ENCODE data around the gene DISC1. TPM values are rescaled to one million over a fixed set of nuclear protein-coding genes. Genes with fewer than 3 reads are reported as not detected.

Gene DISC1
- total and polyA plus RNA-seq, 2 of the 13 experiments (the other 11 are each of a cell fraction or from before 2014, with no cell fraction given), result 4.2 to 4.6 TPM

DNA sequence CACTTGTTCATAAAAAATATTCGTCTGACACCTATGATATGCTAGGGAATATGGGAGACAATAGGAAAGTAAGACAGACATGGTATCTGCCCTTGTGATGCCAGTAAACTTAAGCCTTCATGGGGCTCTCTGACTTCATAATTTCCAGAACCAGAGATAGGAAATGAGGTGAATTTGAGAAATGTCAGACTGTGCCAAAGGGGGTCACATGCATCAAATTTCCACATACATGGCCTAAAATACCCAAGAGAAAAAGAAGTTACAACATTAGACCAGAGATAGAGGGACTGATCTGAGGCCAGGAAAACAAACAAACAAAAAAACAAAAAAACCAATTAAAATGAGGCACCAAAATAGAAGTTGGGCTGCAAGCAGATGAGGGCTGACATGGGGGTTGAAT, 75.7 kb downstream of the DISC1 start:
- TF ChIP-seq MTF1 (CRISPR knock-in tag; IDR thresholded peaks at IDR 0.05) (no peak), FOSL2 (CRISPR knock-in tag; IDR thresholded peaks at IDR 0.05) (no peak), THYN1 (CRISPR knock-in tag; IDR thresholded peaks at IDR 0.05; ENCODE audit: borderline replicate concordance, low read depth) (no peak), ETV6 (CRISPR knock-in tag; conservative IDR thresholded peaks at IDR 0.05) (no peak), KLF6 (CRISPR knock-in tag; IDR thresholded peaks at IDR 0.05) (no peak), USF2 (IDR thresholded peaks at IDR 0.05; ENCODE audit: low read depth, low read length) (no peak), USF2 (CRISPR knock-in tag; IDR thresholded peaks at IDR 0.05; ENCODE audit: borderline replicate concordance) (no peak), ZHX1 (CRISPR knock-in tag; IDR thresholded peaks at IDR 0.05; ENCODE audit: low read depth) (no peak), MIER2 (CRISPR knock-in tag; IDR thresholded peaks at IDR 0.05) (no peak), ZNF557 (CRISPR knock-in tag; IDR thresholded peaks at IDR 0.05) (no peak), ZSCAN21 (CRISPR knock-in tag; IDR thresholded peaks at IDR 0.05; ENCODE audit: borderline replicate concordance) (no peak), ZNF317 (CRISPR knock-in tag; IDR thresholded peaks at IDR 0.05) (no peak), ZNF333 (CRISPR knock-in tag; IDR thresholded peaks at IDR 0.05; ENCODE audit: borderline replicate concordance) (no peak), PLRG1 (conservative IDR thresholded peaks at IDR 0.05) (no peak), ZNF34 (CRISPR knock-in tag; IDR thresholded peaks at IDR 0.05; ENCODE audit: borderline replicate concordance) (no peak), ZNF563 (CRISPR knock-in tag; IDR thresholded peaks at IDR 0.05) (no peak), ZNF354B (CRISPR knock-in tag; IDR thresholded peaks at IDR 0.05) (no peak), POLR2AphosphoS5 (IDR thresholded peaks at IDR 0.05; ENCODE audit: low read depth, low read length) (no peak), ZNF747 (CRISPR knock-in tag; IDR thresholded peaks at IDR 0.05; ENCODE audit: borderline replicate concordance) (no peak), ZNF264 (CRISPR knock-in tag; IDR thresholded peaks at IDR 0.05) (no peak)
- TF ChIP-seq, protein P1, sequence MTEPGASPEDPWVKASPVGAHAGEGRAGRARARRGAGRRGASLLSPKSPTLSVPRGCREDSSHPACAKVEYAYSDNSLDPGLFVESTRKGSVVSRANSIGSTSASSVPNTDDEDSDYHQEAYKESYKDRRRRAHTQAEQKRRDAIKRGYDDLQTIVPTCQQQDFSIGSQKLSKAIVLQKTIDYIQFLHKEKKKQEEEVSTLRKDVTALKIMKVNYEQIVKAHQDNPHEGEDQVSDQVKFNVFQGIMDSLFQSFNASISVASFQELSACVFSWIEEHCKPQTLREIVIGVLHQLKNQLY (CRISPR knock-in tag; IDR thresholded peaks at IDR 0.05), result no peak
- Histone ChIP-seq H3K27me3 (ENCODE audit: control insufficient read depth in 1 of 2, insufficient read depth in 2 of 2, low read length in 2 of 2) (no peaks in the 10 kb centered on the region), H3K36me3 (replicated peaks in 1 of 2; ENCODE audit: control insufficient read depth in 1 of 2, insufficient read depth in 2 of 2, low read length in 2 of 2) (no peaks in the 10 kb centered on the region; a peak in 1 of 5 replicates), H3K4me1 (ENCODE audit: insufficient read depth, low read length) (no peaks in the 10 kb centered on the region), H3K79me2 (ENCODE audit: insufficient read depth, low read length) (no peaks in the 10 kb centered on the region), H3K9ac (ENCODE audit: insufficient read depth, low read depth, low read length) (no peak overlapping the region), H4K20me1 (ENCODE audit: insufficient read depth, low read length) (no peaks in the 10 kb centered on the region), H3K4me2 (ENCODE audit: low read depth, low read length) (no peak overlapping the region), H3K4me3 (replicated peaks in 1 of 3; ENCODE audit: insufficient read depth in 1 of 3, low read depth in 2 of 3, low read length in 3 of 3) (no peak overlapping the region), H3K9me3 (ENCODE audit: low read length) (no peaks in the 10 kb centered on the region), H3K27ac (ENCODE audit: extremely low read length, insufficient read depth, low read length) (no peak overlapping the region), H2AFZ (ENCODE audit: low read length) (no peak overlapping the region)
- BruUV-seq (replicated peaks), result no TSS peak
- CTCF ChIA-PET (ENCODE audit: low intra/inter-chr PET ratio, low total read pairs), result no interaction called here
- 95% methylated on average over 1 of the region's 1 CpG for WGBS (ENCODE audit: low lambda C conversion rate)
- intact Hi-C loops (cut with micrococcal nuclease; ENCODE audit: unreplicated experiment), result no loop called here
- ATAC-seq (no peak), FAIRE-seq (no peak), DNase-seq (ENCODE audit: low spot score) (no peak)
- POLR2A ChIA-PET, result no interaction called here
- in situ Hi-C loops (cut with HindIII; ENCODE audit: extremely low pct_ligation_motif_present, low pct_unique_long_range_greater_than_20kb), result no loop called here
